ENCODE measurements around the gene GRK3.

The GRK3 gene

DNA sequence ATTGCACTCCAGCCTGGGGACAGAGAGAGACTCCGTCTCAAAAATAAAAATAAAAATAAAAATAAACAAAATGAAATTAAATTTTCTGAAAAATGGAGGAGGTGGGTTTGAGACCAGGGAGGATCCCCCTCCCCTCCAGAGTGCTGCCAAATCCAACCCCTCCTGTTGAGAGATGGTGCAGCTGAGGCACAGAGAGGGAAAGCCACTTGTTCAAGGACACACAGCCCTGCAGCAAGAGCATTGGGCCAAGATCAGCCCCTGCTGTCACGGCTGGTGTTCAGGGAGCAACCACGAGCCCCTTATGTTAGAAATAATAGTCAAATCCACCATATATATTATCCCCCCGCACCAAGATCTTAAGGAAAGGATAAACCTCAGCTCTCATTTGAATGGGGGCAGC is 180.2 kb downstream of the GRK3 start:
- DNase-seq, result no peak

DNA sequence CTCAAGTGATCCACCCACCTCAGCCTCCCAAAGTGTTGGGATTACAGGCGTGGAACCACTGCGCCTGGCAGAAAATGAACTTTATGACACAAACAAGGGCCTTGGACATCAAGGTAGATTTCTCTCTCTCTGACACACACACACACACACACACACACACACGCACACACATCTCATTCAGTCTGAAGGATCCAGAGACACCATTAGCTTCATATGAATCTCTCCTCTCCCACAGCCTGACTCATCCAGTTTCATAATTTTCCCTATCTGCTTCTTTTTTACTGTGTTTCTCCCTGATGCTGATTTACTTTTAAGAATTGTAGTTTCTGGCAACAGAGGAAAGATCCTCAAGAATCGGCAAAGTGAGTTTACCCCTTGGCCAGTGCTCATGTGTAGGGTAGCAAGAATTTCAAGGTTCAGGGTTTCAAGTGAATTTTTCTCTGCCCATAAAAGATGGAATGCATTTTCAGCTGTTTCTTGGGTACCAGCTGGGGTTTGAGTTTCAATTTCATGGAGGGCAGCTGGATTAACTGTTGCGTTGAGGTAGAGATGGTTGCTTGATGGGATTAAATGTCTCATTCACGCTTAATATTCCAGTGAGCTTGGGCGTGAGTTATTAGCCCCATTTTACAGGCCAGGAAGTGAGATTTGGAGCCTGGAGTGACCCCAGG is 181.0 kb downstream of the GRK3 start:
- DNase-seq, result no peak

DNA sequence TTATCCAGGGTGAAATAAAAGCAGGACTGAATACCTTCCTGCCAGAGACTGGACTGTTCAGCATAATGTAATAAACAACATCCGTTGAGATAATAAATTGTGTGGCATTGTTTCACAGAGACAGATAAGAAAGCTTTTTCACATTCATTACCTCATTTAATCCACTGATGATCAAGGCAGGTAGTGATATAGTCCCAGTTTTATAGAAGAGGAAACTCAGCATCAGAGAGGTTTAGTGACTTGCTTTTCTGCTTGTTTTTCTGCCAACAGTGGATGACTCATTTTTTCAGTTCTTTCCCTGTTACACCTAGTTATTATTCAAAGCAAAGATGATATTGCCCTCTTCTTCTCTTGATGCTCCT is 181.5 kb downstream of the GRK3 start:
- DNase-seq, result no peak

DNA sequence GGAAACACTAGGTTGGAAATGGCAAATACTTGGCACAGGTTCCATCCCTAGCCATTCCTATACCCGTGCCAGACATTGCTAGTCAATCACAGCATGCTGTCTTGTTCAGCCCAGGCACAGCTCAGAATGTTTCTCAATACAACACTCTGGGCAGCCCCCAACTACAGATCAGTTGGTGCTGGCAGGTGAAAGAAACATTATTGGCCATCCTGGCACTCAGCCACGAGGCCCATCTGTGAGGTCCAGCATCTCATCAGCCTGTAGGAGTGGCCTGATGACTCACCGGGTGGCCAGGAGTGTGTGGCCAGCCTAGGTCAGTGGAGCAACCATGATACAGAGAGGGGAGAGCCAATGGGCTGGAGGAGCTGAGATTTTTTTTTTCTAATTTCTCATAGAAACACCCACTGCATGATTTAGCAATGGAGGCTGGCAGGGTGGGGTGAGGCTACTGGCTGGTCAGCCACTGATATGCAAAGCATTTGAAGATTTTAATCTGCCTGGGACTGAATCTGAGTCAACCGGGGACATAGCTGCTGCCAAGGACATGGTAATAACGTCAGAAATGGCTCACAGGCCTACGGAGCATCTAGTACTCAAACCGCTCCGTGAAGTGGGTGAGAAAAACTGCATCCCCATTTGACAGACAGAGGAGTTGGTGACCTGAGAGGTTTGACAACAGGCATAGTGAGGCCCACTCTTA is 182.9 kb downstream of the GRK3 start:
- no peak for DNase-seq

DNA sequence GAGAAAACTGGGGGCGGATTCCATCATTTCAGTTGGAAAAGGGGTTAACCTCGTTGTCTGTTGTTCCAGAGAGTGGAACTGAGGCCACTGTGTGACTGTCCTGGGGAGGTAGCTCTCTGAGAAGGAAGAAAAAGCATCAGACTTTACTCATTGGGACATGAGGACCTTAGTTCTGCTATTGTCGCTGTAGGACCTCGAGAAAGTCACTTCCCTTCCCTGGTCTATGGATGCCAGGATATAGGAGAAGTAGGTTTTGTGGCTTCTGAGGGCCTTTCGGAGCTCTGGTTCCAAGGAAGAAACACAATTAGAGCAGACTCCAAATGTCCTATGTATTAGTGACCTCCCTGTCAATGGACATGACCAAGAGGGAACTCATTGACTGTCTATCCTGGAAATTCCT is 183.7 kb downstream of the GRK3 start:
- DNase-seq, result no peak

DNA sequence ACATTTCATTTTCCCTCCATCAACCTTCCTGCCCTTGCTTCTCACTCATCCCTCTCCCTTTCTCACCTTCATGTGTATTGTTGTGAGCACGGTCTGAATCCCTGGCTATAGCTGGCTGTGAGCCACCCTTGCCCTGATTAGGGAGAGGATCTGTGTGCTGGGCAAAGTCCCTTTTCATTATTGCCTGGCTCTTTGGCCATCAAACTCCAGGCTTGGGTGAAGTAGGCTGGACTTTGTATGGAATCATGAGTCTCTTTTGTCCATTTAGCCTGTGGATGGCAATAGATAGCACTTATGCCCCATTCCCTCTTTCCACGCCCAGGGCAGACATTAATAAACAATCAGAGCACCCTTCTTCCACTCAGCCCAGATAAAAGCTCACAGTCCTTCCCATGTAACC is 184.2 kb downstream of the GRK3 start:
- no peak for DNase-seq

DNA sequence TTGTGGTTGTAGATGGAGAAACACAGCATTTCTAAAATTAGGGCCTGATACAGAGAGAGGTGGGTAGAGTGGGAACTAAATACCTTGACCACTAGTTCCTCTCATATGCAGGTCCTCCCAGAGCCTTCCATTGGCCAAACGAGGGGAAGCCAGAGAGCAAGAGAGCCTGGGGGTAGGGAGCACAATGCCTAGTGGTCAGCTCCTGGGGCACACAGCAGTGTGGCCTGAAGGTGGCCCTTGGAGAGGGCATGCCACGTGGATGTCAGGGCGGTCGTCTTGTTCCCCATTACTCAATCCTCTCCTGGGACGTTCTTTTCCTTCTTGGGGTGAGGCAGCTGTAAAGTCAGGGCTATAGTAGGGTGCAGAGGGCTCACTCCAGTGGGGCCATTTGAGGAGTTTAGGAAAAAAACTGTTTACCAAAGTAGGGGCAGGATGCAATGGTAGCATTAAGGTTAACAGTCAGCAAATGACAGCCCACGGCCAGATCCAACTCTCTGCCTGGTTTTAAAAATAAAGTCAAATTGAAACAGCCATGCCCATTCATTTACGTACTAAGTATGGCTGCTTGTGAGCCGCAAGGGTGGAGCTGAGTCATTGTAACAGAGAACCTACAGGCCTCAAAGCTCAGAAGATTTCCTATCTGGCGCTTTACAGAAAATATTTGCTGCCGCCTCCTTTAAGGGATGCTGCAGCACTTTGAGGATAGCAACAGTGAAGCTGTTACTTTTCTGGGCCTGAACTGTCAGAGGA is 185.1 kb downstream of the GRK3 start:
- DNase-seq, result no peak

DNA sequence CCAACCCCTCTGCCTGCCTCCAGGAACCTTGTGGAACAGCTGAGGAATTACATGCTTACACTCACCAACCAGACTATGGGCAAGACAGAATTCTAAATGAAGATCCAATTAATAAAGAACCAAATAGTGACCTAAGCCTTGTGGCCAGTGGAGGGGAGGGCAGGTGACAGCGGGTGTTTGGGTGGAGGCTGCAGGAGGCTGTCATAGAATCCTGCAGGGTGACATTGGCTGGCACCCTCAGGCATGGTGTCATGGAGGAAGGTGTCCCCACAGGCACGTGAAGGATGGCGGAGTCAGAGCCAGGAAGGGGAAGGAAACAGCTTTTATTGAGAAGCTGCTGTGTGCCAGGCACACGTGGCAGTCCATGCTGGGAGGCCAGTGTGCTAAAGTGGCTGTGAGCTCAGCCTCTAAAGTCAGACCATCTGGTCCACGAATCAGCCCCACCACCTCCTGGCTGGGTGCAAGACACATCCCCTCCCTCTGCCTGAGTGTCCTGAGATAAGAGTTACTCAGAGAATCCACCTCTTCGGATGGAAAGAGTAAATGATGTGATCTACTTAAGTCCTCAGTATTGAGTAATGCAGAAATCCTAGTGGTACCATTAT is 186.2 kb downstream of the GRK3 start:
- no peak for DNase-seq

DNA sequence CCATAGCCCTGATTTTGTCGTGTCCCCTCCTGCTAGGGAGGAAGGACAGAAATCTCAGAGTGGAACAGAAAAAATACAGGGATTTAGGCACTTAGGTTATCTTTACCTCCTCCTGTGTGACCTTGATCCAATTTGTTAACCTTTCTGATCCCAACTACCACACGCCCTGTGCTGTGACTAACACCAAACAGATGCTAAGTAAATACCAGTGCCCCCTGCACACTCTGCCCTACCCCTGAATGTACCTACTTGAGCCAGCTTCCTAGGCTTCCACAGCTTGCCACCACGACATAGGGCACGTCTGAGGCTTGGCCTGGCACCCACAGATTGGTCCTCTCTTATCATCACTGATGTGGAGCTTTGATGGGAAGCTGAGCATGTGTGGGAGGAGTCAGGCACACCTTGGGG is 186.7 kb downstream of the GRK3 start:
- no peak for DNase-seq

DNA sequence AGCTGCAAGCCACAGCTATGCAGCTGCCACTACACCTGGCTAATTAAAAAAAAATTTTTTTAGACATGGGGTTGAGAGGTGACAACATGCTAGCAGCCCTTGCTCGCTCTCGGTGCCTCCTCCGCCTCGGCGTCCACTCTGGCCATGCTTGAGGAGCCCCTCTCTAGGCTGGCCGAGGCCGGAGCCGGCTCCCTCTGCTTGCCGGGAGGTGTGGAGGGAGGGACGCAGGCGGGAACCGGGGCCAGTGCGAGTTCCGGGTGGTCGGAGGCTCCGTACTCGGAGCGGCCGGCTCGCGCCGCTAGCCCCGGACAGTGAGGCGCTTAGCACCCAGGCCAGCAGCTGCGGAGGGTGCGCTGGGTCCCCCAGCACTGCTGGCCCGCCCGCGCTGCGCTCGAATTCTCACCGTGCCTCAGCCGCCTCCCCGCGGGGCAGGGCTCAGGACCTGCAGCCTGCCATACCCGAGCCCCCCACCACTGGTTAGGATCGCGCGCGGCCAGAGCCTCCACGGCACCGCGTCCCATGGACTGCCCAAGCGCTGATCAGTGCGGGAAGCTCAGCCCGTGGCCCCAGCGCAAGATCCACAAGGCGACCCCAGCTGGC is 188.2 kb downstream of the GRK3 start:
- DNase-seq, result no peak

DNA sequence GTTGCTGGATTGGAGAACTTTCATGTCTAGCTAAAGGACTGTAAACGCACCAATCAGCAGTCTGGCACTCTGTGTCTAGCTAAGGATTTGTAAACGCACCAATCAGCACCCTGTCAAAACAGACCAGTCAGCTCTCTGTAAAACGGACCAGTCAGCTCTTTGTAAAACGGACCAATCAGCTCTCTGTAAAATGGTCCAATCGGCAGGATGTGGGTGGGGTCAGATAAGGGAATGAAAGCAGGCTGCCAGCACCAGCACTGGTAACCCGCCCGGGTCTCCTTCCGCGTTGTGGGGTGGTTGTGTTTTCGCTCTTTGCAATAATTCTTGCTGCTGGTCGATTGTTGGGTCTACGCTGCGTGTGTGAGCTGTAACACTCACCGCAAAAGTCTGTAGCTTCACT is 188.8 kb downstream of the GRK3 start:
- DNase-seq, result no peak

DNA sequence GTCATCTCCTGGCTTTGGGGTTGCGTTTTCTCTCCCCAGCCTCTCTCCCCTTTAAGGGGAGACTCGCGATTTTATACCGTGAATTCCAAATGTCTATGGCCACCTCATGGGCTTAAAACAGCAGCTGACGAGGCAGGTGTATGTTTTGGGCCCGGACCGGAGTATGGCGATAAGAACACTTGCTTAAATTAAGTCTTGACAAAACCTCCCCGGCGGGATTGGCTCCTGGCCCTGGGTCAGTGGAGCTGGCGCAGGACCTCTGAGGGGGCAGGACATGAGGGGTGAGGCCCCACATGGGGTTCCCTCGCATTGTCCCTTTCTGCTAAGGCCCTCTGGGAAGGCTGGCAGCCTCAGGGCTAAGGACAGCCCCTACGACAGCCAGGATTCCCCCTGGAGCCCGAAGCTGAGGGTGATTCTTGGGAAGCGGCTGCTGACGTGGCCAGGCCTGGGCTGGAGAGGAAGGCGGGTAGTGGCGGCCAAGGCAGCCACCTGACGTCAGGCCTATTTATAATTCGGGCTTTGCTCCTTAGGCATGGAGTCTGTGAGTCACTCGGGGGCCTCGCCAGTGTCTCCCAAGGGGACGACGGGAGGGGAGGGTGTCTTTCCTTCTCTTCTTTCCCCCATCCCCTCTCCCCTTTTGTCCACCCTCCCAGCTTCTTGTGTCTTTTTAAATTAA is 190.2 kb downstream of the GRK3 start:
- no peak for DNase-seq

DNA sequence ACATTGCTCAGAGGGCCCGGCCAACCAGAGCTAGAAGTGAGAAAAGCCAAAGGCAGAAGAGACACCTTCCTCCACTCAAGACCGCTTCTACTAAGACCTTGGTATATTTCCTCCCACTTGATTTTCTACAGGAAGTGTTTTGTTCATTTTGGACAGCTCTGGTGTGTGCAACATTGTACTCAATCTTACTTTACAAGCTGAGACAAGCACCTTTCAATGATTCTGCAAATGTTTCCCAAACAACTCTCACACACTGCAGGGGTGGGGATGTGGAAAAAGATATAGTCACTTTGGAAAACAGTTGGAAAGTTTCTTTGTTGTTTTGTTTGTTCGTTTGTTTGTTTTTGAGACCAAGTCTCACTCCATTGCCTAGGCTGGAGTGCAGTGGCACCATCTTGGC is 193.2 kb downstream of the GRK3 start:
- no peak for DNase-seq

DNA sequence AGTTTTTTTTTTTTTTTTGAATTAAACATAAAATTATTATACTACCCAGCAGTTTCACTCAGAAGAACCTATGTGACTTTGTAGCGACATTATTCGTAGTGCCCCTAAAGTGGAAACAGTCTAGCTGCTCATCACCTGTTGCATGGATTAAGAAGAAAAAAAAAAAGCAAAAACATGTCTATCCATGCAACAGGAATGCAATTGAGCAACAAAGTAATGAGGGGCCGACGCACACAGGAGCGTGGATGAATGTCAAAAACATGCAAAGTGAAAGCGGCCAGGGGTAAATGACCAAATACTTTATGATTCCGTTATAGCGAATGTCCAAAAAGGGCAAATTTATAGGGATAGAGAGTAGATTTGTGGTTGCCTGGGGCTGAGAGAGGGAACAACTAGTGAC is 193.8 kb downstream of the GRK3 start:
- no peak for DNase-seq

DNA sequence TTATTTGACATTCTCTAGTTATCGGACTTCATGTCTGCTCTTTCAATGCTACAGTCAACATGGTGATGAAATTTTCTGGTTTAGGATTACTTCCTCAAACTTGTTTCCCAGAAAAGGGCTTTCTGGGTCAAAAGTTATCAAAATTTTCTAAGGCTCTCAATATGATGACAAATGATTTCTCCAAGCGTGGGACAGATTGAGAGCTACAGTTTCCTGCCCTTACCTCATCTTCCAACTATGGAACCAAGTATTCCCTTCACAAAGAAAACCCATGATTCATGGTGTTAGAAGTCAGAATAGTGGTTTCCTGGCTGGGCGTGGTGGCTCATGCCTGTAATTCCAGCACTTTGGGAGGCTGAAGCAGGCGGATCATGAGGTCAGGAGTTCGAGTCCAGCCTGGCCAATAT is 195.4 kb downstream of the GRK3 start:
- DNase-seq, result peak; percentile 65

DNA sequence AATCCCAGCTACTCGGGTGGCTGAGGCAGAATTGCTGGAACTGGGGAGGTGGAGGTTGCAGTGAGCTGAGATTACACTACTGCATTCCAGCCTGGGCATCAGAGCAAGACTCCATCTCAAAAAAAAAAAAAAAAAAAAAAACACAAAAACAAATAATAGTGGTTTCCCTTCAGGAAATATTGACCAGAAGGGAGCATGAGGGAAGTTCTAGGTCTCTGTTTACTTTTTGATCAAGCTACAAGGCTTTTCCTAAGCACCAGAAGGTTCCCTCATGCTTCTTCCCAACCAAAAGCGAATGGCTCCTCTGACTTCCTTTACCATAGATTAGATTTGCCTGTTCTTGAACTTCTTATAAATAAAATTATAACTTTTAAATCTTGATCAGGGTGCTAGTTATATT is 195.8 kb downstream of the GRK3 start:
- DNase-seq, result no peak

DNA sequence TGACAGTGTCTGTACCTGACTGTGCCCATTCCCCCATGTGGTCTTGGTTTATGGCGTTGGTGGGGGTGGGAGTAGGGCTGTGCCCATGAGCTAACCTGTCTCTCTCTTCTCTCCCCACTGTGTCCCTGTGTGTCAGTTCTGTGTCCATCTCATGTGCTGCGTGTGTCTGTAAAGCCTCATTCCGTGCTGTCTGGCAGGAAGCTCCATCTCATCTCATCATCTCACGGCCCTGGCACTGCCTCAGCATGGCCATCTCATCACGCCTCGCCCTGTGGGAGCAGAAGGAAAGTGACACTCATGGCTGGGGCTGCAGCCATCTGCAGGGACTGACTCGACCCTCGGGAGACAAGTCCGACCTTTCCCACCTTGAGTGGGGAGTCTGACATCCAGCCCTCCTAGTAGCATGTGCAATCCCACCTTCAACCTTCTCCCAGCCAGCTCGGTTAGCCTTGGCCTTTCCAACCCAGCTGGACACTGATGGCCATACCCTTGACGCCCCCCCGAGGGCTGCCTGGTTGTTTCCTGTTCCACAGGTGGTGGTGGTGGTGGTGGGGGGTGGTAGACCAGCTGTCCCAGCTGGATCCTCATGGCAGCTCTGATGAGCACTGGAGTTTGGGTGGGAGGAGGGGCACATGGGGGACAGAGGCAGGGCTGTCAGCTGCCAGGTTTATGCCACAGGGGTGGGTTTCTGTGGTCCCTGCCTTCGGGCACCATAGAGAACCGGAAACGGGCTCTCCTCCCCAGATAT is 196.5 kb downstream of the GRK3 start:
- DNase-seq, result no peak

DNA sequence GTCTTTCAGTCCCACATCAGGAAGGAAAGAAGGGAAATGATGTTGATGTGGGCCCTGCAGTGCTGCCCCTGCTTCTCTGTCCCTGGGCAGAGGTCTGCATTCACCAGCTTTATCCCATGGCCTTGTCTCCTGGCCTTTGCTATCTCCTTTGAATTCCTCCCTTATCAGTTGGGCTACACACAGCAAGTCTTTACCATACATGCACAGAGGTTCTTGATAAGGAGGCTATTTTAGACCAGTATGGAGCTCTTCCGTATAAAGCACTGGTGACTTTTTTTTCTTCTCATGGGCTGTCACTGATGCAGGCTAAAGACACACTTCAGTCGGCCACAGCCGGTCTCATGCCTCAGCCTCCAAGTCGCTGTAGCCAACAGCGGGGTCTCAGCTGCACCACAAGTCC is 197.7 kb downstream of the GRK3 start:
- DNase-seq, result no peak

DNA sequence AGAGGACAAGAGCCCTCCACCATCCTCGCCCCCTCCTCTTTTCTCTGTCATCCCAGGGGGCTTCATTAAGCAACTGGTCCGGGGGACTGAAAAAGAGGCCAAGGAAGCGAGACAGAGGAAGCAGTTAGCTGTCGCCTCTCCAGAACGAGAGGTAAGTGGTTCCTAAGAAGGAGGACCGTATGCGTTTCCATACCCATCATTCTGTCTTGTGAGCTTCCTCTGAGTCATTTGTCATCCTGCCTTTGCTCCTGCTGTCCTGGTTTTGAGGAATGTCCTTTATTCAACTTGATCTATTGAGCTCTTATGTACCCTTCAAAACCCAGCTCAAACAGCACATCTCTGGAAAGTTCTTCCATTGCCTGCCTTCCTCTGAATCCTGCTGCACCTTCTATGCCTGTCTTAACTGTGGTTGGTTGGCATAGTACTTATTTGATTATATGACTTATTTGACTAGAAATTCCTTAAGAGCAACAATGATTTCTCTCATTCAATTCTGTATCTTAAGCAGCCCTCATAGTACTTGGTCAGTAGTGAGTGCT is 198.8 kb downstream of the GRK3 start:
- no peak for DNase-seq

DNA sequence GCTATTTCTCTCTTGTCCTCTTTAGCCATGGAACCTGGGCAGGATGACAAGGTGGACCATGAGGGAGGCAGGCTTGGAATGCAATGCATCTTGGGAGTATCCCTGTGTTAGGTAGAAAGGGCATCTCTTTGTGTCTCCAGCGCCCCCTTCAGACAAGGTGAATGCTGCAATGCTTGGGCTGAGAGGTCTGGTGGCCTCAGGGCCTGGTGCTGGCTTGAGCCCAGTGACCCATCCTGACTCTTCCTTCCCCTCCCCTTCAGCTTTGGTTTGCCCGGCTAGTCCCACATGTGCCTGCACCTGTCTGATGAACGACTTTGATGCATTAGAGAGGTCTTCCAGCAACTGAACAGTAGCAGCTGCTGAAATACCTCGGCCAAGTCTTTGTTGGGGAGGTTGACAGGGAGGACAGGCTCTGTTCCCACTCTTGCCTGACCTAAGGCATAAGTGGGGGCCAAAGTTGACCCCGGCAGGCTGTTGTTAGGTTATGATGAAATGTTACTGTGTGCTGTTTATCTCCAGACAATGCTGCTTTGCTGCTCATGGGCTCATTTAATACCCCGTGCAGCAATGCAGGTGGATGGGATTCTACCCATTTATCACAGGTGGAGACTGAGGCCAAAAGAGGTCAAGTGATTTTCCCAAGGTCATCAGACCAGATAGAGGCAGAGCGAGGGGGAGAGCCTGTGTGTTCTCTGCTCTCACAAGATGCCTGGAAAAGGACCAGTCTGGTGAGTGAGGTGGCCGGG is 200.0 kb downstream of the GRK3 start:
- no peak for DNase-seq

DNA sequence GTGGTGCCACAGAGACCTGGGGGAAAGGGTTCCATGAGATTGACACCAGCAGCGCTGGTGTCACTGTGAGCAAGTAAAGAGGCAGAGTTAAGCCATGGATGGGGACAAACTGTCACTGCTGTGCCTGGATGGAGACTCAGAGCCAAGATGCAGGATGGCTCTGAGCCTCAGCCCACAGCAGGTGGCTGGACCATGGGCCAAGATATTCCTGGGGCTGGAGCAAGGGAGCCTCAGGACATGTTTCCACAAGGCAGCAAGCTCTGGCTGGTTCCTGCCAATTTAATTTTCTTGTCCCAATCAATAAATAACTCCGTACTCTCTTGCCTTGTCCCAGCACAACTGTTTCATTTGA is 200.5 kb downstream of the GRK3 start:
- no peak for DNase-seq
